NK-92 treated with Interleukin-12 subunit alpha and Interleukin-12 subunit beta, amount 100 ng/mL, for 24 hours (cell line): Measurements from ENCODE around the gene ISYNA1.
"Not testable (repeated sequence)": the region's sequence is repeated elsewhere in the genome, so short reads cannot be mapped to it uniquely, and the experiment has no call there.

ENCODE experiments used
- DNase-seq: peaks from one replicate; lab custom pipeline; 2025; lab: John Stamatoyannopoulos, UW

ISYNA1 gene

DNA sequence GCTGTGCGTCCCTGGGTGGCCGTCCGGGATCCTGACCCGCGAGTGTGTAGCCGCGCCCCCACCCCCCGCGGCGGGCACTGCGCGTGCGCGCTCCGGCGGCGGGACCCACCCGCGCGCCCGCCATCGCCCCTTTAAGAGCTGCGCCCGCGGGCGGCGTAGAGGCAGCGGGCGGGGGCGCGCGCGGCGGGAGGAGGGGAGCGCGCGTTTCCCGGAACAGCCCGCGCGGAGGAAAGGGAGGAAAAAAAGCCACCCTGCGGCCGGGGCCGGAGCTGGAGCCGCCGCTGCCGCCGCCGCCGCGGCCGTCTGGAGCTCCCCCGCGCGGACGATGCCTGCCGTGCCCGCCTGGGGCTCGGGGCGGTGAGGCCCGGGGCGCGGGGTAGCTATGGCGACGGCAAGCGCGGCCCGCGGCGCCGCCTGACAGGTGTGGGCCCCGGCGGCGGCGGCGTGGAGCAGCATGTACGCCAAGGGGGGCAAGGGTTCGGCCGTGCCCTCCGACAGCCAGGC lies 18.7 kb downstream of the ISYNA1 start, which contains the start of gene SSBP4:
Gene SSBP4 (plus strand): TSS at position 204 of the 504 bp plus-strand sequence. CDS start 251 bp downstream, at position 455.
- peak; percentile 63 for DNase-seq

DNA sequence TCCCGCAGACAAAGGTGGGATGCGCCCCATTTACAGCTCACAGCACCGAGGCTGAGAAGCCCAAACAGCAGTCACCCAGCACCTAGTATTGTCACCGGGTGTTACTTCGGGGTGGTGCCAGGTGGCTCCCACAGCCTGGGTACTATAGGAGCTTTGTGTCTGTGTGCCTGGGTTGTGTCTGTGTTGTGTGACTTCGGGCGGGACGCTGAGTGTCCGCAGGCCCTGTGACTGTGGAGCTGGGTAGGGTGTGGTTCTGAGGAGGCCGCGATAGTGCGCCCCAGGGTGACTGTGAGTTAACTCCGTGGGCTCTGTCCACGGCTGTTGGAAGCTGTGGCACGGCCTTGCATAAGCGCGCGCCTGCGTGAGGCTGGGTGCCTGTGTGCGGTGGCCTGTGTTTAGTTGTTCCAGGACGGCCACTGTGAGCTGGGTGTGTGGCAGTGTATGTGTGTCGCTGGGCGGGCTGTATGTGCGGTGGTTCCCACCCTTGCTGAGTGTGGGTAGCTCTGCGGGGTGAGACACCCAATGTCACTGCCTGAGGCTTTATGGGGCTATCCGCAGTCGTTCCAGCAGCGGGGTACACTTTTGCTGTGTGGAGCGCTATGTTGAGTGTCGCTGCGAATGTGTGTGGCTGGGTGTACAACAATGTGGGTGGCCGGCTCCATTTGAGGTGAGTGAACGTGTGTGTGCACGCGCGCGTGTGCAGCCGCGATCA lies 19.3 kb downstream of the ISYNA1 start:
- no peak for DNase-seq

DNA sequence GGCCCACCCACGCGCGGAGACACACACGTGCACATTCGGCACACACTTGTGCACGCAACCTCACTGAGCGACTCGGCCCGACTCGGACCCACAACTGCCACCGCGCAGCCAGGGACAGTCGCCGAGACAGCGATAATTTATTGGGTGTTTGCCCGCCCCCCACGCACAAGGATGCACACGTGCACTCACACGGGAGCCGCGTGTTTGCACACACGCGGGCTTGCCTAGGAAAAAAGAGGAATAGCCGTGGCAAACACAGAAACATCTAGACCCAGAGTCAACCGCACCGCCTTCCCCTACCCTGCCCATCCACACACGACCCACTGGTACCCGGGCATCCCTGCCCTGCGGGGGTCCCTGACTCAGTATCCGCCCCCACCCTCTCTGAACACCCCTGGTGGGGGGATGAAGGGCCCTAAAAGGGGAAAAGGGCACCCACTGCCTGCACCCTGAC lies 19.9 kb downstream of the ISYNA1 start:
- no peak for DNase-seq

DNA sequence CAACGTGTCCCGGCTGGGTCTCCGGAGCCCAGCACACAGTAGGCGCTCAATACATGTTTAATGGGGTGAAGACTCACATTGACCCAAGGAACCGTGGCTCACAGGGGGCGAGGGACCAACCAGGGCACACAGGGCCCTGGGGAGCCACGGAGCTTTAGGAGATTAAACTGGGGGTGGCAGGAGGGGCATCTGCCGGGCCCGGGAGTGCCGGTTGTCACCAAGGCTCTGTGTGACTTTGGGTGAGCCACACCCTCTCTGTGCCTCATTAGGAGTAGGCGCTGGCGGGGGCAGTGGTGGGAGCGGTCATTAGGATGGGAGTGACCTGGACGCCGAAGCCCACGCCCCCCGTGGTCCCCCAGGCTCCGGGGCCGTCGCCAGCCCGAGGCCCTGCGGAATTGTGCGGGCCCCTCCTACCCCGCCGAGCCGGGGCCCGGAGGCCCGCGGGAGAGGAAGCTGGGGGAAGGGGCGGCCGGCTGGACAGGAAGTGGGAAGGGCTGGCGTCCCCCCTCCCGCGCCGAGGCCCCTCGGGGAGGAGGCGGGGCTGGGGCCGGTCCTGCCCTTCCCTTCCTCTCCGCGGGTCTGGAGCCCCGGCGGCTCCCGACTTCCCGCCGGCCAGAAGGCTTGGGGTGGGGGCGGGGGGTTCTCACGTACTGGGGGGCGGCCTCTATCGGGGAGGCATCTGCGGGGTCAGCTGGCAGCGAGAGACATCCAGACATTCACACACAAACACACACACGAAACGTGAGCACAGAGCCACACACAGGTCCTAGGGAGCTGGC lies 20.5 kb downstream of the ISYNA1 start:
- DNase-seq = no peak

DNA sequence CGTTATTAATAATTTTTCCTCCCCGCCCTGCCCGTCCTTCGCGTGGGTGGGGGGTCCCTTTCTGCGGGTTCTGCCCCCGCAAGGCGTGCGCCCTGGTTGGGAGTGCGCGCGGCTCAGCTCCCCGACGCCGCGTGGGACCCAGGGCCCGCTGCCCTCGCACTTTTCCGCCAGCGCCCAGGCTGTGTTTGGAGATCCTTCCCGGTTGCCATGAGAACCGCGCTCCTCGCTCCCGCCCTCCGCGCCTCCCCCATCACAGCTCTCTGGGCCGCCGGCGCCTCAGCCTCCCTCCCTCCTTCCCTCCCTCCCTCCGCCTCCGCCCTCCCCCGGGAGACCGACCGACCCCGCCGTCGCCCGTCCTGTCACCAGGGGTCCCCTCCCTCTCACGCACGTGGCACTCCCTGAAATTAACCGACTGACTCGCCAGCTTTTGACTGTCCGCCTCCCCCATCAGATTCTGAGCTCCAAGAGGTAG lies 21.1 kb downstream of the ISYNA1 start:
- no peak for DNase-seq

DNA sequence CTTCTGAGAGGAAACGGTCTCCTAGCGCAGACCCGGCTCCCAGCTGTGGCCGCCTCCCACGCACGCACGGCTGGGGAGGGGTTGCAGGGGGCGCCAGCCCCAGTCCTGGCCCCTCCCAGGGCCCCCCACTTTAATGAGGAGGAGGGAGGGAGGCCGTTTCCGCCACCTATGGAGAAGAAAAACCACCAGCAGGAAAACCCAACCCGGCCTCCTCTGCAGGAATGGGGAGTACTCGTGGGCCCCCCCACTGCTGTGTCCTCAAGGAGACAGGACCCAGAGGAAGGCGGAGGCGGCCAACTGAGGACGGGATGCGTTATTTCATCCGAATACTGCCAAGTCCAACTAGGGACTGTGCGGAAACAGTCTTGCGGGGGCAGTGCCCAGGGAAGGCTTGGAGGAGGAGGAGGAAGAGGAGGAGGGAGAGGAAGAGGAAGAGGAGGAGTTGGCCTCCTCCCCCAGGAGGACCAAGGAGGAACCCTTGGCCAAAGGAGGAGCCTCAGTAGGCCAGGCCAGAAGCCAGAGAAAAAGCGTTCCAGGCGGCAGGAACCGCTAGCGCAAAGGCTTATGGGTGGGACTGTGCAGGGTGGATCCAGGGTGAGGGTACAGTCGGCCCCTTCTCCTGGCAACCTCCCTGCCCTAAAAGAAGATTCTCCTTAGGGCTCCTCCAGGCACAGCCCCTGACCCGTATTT lies 22.6 kb downstream of the ISYNA1 start:
- no peak for DNase-seq

DNA sequence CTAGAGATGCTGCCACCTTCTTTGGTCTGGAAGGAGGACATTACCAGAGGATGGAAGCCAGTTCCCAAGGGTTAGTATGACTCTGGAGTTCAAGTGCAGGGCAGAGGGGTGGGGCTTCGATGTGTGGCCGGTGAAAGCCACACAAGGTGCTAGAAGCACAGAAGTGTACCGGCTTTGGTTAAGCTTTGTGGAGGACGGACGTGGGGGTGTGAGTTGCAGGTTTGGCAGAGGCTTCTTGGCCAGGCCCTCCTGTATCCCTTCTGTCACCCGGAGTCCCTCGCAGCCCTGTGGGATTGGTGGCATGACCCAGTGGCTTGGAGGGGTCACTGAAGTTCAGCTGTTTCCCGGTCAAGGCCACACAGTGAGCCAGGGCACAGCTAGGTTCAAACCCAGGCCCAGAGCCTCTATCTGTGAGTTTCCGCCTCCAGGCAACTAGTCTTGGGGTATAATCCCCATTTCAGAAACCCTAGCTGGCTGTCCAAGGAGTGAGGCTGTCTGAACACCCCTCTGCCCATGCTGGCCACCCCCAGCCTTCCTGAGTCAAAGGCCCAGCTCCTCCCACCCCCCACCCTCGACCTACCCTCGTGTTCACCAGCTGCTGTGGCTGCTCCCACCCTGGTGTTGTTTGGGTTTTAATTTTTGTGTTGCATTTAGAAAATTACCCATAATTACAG lies 23.3 kb downstream of the ISYNA1 start:
- peak; percentile 20 for DNase-seq

DNA sequence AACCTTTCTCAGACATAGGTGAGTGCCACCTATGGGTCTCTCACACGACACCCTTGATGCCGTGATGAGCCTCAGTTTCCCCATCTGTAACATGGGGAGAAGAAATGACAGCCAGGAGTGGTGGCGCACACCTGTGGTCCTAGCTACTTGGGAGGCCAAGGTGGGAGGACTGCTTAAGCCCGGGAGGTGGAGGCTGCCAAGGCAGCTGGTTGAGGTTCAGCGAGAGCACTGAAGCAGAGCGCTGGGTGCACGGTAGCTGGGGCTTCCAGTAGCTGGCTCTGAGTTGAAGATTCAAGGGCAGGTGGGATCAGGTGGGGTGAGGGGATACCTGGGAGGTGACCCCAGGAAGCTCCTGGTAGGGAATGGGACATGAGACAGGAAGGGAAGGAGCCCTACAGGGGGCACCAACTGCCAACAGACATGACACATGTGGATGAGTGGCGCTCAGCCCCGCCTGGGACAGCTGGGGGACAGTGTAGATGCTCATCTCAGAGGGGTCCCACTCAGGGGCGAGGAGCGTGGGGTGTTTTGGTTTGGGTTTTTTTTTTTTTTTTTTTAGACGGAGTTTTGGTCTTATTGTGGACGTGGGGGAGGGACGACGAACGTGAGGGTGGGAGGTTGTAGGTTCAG lies 25.2 kb downstream of the ISYNA1 start:
- DNase-seq = no peak

DNA sequence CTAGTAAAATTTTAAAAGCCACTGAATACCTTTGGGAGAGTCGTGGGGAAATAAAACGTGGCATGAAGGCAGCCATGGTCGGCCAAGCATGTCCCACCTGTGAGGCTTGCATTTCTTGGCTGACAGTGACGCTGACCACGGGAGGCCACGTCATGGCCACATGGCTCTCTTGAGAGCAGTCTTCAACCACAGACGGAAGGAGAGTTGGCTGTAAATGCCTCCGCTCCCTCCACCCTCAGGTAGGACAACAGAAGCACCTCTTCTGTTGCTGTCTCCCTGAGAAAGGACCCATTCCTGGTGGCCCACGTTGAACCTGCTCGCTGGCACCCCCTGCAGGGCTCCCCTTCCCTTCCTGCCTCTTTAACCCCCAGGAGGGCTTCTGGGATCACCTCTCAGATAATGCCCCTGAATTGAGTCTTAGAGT lies 29.9 kb downstream of the ISYNA1 start:
- DNase-seq = no peak

DNA sequence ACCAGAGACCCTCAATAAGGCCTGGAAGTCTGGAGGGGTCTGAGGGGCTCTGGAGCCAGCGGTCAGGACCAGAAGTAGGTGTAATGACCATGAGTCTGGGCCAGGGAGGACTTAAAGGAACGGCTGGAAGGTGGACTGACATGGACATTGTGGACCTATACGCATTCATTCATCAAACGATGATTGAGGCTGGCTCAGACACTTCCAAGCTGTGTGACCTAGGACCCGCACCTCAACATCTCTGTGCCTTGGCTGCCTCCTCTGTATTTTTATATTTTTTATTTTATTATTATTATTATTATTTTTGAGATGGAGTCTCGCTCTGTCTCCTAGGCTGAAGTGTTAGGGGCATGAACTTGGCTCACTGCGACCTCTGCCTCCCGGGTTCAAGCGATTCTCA lies 31.2 kb downstream of the ISYNA1 start:
- DNase-seq = no peak

DNA sequence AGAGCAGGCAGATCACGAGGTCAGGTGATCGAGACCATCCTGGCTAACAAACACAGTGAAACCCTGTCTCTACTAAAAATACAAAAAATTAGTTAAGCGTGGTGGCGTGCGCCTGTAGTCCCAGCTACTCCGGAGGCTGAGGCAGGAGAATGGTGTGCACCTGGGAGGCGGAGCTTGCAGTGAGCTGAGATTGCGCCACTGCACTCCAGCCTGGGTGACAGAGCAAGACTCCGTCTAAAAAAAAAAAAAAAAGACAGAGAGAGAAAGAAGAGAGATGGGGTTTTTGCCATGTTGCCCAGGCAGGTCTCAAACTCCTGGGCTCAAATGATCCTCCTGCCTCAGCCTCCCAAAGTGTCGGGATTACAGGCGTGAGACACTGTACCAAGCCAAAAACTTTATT lies 32.2 kb downstream of the ISYNA1 start:
- DNase-seq = not testable (repeated sequence)

DNA sequence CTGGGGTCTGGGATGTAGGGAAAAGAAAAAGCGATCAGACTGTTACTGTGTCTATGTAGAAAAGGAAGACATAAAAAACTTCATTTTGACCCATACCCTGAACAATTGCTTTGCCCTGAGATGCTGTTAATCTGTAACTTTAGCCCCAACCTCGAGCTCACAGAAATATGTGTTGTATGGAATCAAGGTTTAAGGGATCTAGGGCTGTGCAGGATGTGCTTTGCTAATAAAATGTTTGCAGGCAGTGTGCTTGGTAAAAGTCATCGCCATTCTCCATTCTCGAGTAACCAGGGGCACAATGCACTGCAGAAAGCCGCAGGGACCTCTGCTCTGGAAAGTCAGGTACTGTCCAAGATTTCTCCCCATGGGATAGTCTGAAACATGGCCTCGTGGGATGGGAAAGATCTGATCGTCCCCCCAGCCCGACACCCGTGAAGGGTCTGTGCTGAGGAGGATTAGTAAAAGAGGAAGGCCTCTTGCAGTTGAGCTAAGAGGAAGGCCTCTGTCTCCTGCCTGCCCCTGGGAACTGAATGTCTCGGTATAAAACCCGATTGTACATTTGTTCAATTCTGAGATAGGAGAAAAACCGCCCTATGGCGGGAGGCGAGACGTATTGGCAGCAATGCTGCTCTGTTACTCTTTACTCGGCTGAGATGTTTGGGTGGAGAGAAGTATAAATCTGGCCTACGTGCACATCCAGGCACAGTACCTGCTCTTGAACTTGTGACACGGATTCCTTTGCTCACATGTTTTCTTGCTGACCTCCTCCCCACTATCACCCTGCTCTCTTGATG lies 35.3 kb downstream of the ISYNA1 start:
- DNase-seq = not testable (repeated sequence)

DNA sequence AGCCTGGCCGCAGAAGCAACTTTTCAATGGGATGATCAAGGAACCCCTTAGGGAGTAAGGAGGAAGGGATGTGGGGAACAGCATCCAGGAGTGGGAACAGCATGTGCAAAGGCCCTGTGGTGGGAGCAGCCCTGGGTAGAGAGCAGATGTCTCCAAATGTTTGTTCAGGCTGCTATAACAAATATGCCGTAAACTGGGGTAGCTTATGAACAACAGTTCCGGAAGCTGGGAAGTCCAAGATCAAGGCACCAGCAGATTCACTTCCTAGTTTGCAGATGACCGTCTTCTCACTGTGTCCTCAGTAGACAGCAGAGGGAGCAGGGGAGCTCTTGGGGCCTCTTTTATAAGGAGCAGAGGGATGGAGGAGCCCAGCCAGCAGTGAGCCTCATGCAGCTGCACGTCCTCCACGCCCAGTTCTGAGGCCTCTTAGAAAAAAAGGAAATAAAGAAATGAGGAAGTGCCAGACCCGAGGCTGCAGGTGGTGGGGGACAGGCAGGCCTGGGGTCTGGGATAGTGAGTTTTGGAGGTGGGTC lies 36.3 kb downstream of the ISYNA1 start:
- no peak for DNase-seq

DNA sequence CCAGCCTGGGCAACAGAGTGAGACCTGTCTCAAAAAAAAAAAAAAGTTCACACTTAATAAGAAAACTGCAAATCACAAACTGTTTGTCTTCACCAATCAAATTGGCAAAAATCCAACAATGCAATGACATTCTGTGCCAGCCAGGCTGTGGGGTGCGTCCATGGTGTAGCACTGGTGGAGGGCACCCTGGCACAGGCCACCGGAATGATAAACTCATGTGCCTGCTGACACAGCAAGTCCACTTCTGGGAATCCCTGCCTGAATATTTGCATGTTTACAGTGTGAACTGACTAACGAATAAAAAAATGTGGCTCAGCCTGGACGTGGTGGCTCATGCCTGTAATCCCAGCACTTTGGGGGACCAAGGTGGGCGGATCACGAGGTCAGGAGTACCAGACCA lies 38.9 kb downstream of the ISYNA1 start:
- DNase-seq = no peak

DNA sequence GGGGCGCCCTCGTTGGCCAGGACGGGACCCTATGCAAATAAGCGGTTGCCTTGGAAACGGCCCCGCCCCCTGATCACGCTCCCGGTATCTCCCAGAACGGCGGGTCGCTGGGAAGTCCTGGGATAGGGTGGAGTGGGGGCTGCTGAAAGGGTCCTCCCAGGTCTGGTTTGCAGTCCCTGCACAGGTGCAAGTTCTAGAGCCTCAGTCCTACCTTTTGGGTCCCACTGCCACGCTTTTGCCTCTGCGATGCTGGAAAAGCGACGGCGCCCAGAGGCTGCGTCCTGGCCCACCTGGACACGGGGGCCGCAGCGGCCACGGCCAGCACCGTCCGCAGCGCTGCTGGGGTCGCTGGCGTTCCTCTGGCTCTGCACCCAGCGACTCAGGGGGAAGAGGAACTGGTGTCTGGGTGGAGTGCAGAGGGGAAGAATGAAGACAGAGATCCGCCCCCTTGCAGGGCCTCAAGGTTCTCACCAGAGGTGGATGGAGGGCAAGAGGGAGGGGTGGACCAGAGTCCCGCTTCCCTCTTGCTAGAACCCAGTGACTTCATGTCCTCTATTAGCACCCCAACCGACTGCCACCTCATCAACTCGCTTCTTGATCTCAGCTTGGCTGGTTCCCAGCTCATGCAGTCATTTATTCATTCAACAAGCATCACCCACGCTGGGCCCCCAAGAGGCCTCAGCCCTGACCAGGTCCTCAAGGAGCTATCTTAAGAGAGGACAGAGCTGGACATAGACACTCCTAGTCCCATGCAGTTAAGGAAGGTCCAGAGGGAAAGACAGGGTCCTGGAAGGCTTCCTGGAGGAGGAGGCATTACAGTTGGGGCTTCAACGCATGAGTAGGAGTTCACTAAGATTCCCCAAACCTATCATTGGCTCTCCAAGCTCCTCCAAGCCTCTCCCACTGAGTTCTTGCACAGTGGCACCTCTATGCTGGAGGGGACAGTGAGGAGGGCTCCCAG lies 40.4 kb downstream of the ISYNA1 start, which contains the start of gene LRRC25:
Gene LRRC25 (minus strand): TSS at position 381 of the 961 bp plus-strand sequence. CDS start 659 bp downstream, outside the sequence.
- no peak for DNase-seq

DNA sequence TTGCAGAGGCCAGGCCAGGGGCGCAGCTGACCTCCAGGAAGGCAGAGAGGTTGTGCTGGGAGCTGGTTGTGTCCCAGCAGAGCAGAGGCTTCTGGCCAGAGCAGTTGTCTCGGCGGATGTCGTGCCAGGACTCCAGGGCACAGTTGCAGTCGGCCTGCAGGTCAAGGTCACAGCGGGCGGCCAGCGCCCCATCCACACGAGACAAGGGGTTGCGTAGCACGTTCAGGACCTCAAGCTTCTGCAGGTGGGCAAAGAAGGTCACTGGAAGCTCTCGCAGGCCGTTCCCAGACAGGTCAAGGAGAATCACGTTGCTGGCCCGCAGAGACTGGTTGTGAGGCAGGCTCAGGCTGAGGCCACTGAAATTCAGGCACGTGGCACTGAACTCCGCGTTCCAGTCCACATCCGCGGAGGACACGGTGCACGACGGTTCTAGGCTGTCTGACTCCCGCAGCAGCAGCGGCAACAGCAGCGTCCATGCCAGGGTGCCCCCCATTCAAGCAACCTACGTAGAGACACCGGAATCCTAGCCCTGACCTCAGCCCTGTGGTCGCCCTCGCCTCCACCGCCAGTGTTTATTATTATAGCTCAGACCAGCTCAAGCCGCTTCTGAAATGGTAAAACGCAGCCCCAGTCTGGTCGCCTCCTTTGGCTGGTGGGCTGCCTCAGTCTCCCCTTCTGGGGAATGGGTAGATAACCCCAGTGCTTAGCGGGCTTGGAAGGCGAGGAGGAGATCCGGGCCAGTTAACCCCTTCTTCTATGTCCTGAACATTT lies 41.3 kb downstream of the ISYNA1 start:
- no peak for DNase-seq

DNA sequence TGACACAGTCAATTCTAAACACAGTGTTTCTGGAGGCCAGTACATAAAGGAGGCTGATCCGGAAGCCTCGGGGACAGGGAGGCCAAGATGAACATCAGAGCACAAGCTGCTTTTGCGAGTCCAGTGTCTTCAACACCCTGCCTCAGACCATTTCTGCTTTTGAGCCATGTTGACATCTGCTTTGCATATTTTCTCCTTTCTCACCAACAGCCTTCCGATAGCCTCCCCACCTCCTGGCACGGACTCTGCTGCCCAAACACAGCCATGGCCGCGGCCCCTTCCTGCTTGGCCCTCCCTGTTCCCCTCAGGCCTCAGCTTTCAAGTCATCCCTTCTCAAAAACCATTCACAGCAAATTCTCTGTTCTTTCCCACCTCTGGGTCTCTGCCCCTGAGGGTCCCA lies 44.1 kb downstream of the ISYNA1 start:
- DNase-seq = no peak

DNA sequence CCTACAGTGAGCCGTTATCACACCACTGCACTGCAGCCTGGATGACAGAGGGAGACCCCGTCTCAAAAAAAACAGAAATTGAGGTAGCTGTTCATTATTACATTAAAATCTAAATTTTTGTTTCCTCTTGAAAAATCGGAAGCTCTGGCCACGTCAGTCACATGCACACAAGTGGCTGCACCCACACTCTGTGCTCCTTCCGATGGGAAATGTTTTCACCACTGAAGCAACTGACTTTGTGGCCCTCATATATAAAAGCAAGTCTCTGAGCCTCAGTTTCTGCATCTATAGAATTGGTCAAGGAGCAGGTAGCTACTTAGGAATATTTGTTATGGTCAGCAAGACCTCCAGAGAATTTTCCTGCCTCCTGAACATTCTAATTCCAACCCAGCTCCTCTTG lies 45.0 kb downstream of the ISYNA1 start:
- DNase-seq = no peak
